A172 (cell line): ENCODE measurements around the gene OR6J1. TPM values are rescaled to one million over a fixed set of nuclear protein-coding genes. Genes with fewer than 3 reads are reported as not detected.
"Not testable (repeated sequence)": the region's sequence is repeated elsewhere in the genome, so short reads cannot be mapped to it uniquely, and the experiment has no call there.

Source experiments
- DNase-seq: peaks from one replicate; pipeline ENCODE4 v3.0.0-alpha.2; 2015; ENCODE audit warnings: low spot score
- total RNA-seq: library from RNA; depleted of rRNA; stranded (reverse); fragments of >200 nt; shearing (Covaris generic); gene quantifications from 2 replicates; pipeline ENCODE4 v1.2.3, GENCODE V29; 2014

OR6J1 gene
- total RNA-seq, 1 experiment from 2014 or later = not detected

GRCh38 chr14:22650960-22651521, 6.9 kb upstream of the OR6J1 start:
- DNase-seq = peak; percentile 57

- DNase-seq = no peak
Observed at GRCh38 chr14:22650046-22650739, 6.0 kb upstream of the OR6J1 start.

- DNase-seq = no peak
Observed at GRCh38 chr14:22648506-22648905, 4.4 kb upstream of the OR6J1 start.

GRCh38 chr14:22646570-22647254, 2.6 kb upstream of the OR6J1 start:
- no peak for DNase-seq

GRCh38 chr14:22641846-22642245, 2.3 kb downstream of the OR6J1 start:
- DNase-seq = no peak

GRCh38 chr14:22640192-22640591, 4.0 kb downstream of the OR6J1 start:
- no peak for DNase-seq

- not testable (repeated sequence) for DNase-seq
Observed at GRCh38 chr14:22635980-22636379, 8.2 kb downstream of the OR6J1 start.

GRCh38 chr14:22634233-22634900, 9.8 kb downstream of the OR6J1 start:
- DNase-seq = no peak

- DNase-seq = no peak
Observed at GRCh38 chr14:22630486-22630885, 13.7 kb downstream of the OR6J1 start.

- DNase-seq = no peak
Observed at GRCh38 chr14:22630066-22630465, 14.1 kb downstream of the OR6J1 start.

- DNase-seq = no peak
Observed at GRCh38 chr14:22629361-22629760, 14.8 kb downstream of the OR6J1 start.

- DNase-seq = no peak
Observed at GRCh38 chr14:22627506-22628263, 16.5 kb downstream of the OR6J1 start.

- no peak for DNase-seq
Observed at GRCh38 chr14:22626590-22626989, 17.6 kb downstream of the OR6J1 start.

- no peak for DNase-seq
Observed at GRCh38 chr14:22623047-22623446, 21.1 kb downstream of the OR6J1 start.

GRCh38 chr14:22622255-22622654, 21.9 kb downstream of the OR6J1 start:
- no peak for DNase-seq

GRCh38 chr14:22615765-22616164, 28.4 kb downstream of the OR6J1 start:
- not testable (repeated sequence) for DNase-seq

GRCh38 chr14:22614240-22614799, 29.8 kb downstream of the OR6J1 start:
- peak; percentile 96 for DNase-seq

GRCh38 chr14:22613736-22614239, 30.4 kb downstream of the OR6J1 start:
- no peak for DNase-seq

- no peak for DNase-seq
Observed at GRCh38 chr14:22613106-22613695, 31.0 kb downstream of the OR6J1 start.

GRCh38 chr14:22610931-22611330, 33.2 kb downstream of the OR6J1 start:
- DNase-seq = no peak

- DNase-seq = no peak
Observed at GRCh38 chr14:22607291-22607690, 36.9 kb downstream of the OR6J1 start.
